ENCODE results near the gene LCK.

Gene LCK

DNA sequence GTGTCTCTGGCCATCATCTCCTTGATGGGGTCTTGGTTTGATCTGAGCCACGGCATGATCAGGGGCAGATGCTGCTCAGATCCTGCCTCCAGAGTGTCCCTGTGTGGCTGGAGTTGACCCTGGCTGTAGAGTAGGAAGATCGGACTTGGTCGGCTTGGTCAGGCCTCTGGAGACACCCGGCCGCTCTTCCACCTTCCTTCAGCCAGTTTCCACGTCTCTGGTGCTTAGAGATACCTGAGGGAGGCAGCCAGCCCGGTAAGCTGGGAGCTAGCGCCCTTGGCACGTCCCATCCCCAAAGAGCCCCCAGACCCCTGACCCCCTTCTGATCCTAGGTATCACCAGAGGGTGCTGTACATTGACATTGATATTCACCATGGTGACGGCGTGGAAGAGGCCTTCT lies 76.1 kb downstream of the LCK start:
- no peak for DNase-seq (ENCODE audit: low read depth)

DNA sequence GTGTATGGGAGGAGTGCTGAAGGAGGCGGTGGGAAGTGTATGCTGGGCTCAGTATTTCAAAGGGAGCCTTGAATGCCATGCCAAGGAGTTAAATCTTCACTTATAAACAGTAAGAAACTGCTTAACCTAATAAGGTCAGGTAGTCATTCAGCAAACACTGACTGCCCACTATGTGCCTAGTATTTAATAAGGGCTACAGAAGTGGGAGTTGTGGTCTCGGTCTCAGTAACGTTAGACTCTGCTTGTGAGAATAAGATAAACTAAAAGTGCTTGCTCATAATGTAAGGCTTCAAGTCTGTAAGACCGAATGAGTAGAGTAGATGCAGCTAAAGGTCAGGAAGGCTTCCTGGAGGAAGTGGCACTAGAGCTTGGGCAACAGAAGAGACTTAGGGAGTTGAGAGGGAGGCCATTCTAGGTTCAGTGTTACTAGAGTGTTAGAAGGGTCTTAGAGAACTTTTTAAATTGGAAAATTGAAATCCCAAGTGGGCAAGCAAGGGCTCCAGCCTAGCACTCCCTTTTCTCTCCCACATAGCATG lies 78.9 kb downstream of the LCK start:
- DNase-seq (ENCODE audit: low read depth), result no peak

DNA sequence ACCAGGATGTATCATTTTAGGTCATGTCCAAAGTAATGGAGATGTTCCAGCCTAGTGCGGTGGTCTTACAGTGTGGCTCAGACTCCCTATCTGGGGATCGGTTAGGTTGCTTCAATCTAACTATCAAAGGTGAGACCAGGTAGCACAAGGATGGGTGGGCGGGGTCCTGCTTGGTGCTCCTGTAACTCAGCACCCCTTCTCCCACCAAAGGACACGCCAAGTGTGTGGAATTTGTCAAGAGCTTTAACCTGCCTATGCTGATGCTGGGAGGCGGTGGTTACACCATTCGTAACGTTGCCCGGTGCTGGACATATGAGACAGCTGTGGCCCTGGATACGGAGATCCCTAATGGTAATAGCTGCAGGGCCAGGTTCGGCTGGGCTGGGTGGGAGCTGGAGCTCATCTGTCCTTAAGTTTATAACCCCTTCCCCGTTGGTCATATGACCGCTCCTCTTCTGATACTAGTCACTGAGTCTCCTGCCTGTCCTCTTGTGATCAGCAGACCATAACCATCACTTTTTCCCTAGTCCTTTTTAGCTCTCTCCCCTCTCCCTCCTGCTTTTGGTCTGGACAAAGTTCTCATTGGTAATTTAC lies 79.6 kb downstream of the LCK start:
- DNase-seq (ENCODE audit: low read depth), result no peak

DNA sequence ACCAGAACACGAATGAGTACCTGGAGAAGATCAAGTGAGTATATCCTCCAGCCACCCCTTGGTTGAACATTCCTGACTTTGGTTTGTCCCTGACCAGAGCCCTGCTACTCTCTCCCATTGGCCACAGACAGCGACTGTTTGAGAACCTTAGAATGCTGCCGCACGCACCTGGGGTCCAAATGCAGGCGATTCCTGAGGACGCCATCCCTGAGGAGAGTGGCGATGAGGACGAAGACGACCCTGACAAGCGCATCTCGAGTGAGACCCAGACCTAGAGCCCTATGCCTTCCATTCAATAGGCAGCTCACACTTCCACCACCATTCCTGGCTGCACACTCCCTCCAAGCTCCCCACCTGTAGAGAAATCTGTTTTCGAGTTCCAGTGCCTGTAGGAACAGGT lies 80.5 kb downstream of the LCK start:
- no peak for DNase-seq (ENCODE audit: low read depth)

DNA sequence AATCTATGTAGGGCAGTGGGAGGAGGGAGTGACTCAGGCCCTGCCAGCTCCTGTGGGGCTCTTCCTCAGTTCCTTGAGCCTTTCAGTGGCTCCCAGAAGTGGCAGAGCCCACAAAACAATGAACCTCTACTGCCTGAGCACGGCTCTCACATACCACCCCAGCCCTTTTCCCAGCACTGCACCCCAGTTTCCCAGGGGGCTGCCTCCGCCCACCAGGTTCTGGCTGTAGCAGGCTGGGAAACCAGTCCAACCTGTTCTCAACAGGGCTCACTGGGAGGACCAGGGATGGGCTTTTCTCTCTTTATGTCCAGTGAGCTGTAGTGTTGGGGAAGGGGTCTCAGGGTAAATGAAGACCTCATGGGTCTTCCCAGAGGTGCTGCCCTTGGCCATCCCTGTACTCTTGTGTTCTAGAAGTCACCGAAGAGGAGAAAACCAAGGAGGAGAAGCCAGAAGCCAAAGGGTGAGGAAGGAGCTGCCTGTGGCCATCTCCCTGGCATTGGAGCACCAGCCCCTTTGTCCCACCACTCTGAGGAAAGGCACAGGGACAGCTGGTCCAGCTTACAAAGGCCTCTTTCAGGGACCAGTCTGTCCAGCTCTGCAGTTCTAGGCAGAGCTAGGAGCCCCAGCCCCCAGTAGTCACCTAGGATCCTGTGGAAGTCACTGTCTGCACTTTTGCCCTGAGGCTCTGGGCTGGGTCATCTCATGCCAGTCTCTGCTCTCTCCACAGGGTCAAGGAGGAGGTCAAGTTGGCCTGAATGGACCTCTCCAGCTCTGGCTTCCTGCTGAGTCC lies 81.4 kb downstream of the LCK start:
- no peak for DNase-seq (ENCODE audit: low read depth)

DNA sequence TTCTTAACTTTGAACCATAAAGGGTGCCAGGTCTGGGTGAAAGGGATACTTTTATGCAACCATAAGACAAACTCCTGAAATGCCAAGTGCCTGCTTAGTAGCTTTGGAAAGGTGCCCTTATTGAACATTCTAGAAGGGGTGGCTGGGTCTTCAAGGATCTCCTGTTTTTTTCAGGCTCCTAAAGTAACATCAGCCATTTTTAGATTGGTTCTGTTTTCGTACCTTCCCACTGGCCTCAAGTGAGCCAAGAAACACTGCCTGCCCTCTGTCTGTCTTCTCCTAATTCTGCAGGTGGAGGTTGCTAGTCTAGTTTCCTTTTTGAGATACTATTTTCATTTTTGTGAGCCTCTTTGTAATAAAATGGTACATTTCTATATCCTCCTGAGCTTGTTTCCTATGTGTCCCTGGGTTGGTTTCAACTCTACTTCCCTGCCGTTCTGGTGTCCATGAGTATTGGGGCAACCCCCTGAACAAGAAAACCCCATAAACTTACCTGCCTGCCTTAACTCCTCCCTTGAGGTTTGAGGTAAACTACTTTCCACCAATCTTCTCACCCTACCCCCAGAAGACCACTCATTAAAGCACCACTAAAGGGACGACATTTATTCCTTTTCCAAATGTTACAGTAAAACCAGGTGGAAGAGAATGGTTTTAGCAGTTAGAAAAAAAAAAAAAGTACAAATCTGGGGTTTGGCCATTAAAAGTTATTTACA lies 82.3 kb downstream of the LCK start:
- DNase-seq (ENCODE audit: low read depth), result no peak

DNA sequence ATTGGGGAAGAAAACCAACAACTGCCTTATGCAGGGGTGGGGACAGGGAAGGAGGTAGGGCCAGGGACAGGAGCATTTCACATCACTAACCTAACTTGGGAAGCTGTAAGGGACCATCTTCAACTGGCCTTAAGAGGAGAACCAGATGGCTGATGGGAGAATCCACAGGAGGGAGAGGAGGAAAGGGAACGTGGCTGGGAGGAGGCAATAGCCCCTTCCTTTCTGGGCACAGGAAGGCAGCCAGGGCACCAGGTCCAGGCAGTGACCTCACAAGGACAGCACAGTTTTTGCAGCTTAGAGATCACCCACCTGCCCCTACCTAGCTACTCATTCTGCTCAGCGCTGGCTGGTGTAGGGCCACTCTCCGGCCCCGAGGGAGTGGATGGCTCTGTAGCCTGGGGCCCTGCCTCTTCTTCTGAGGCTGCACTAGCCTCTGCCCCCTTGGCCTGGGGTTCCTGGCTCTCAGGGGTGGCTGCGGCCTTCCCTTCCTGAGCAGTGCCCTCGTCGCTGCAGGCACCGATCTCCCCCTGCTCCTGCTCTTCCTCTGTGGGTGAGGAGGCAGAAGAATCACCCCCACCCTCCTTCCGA lies 83.3 kb downstream of the LCK start:
- no peak for DNase-seq (ENCODE audit: low read depth)

DNA sequence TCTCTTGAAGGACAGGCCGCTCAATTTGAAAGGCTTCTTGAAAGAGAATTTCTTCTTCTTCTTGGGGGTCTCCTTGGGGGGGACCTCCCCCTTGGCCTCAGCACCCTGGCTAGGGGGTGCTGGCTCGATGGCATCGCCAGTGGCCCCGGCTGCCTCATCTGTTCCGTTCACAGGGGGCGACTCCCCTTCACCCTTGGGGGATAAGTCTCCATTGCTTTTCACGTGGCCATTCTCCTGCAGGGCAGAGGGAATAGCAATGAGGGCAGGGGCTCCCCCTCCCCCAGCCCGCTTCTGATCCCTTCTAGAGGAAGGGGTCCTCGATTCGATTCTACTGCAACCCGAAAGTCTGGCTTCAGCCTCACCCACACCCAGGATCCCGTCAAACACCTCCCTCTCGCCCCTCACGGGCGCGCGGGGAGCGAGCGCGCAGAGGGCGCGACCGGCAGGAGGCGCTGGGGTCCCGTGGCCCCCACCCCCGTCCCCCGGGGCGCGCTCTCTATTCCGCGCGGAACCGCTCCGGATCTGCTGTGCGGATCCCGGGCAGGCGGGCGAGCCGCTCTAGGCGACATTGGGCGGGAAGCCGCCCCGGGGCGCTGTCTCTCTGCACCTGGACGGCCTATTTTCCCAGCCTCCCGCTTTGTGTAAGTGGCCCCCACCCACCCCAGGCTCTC lies 83.9 kb downstream of the LCK start:
- peak; percentile 48 for DNase-seq (ENCODE audit: low read depth)

DNA sequence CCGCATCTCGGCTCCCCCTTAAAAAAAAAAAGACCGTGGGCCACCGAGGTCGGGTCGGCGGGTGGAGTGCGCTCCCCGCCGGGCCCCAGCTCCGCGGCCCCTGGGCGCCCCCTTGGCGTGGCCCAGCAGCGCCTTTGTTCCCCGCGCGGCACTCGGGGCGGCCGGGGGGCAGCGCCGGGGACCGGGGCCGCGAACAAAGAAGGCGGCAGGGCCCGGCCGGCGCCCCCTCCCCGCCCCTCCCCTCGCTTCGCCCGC lies 84.4 kb downstream of the LCK start:
- DNase-seq (ENCODE audit: low read depth), result no peak
